IMR-90 (cell line): Measurements from ENCODE around the gene RGS9BP.

Source experiments
- NFE2L2 ChIP-seq: fragments of 150-350 bp; IDR thresholded peaks from 2 replicates; pipeline ENCODE4 v1.6.1; 2016; ENCODE audit warnings: low read depth, mild to moderate bottlenecking, low read length
- TF ChIP-seq, protein P1 (sequence below): conservative IDR thresholded peaks from 2 replicates; pipeline ENCODE4 v1.5.1; 2012; ENCODE audit warnings: mild to moderate bottlenecking, low read depth, low read length, improper control_type of control experiment

- no peak for TF ChIP-seq NFE2L2
- TF ChIP-seq, protein P1, sequence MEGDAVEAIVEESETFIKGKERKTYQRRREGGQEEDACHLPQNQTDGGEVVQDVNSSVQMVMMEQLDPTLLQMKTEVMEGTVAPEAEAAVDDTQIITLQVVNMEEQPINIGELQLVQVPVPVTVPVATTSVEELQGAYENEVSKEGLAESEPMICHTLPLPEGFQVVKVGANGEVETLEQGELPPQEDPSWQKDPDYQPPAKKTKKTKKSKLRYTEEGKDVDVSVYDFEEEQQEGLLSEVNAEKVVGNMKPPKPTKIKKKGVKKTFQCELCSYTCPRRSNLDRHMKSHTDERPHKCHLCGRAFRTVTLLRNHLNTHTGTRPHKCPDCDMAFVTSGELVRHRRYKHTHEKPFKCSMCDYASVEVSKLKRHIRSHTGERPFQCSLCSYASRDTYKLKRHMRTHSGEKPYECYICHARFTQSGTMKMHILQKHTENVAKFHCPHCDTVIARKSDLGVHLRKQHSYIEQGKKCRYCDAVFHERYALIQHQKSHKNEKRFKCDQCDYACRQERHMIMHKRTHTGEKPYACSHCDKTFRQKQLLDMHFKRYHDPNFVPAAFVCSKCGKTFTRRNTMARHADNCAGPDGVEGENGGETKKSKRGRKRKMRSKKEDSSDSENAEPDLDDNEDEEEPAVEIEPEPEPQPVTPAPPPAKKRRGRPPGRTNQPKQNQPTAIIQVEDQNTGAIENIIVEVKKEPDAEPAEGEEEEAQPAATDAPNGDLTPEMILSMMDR = no peak
Measured at GRCh38 chr19:32638625-32639024, 37.0 kb upstream of the RGS9BP start.
